Measurements from ENCODE around the gene SLC6A4.

DNA sequence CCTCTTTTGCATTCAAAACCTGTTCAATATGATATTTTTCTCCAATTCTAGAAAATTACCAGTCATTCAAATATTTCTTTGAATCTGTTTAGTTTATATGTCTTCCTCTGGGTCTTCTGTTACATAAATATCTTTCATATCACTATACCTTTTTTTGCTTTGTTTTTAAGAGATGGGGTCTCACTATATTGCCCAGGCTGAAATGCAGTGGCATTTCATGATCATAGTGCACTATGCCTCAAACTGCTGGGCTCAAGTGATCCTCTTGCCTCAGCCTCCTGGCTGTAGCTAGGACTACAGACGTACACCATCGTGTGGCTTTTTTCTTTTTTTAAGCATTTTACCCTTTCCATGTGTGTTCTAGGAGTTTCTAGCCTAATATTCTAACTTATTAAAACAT lies 80.1 kb downstream of the SLC6A4 start:
- TF ChIP-seq POLR2AphosphoS5 (IDR thresholded peaks at IDR 0.05): no peak
- TF ChIP-seq, protein P1, sequence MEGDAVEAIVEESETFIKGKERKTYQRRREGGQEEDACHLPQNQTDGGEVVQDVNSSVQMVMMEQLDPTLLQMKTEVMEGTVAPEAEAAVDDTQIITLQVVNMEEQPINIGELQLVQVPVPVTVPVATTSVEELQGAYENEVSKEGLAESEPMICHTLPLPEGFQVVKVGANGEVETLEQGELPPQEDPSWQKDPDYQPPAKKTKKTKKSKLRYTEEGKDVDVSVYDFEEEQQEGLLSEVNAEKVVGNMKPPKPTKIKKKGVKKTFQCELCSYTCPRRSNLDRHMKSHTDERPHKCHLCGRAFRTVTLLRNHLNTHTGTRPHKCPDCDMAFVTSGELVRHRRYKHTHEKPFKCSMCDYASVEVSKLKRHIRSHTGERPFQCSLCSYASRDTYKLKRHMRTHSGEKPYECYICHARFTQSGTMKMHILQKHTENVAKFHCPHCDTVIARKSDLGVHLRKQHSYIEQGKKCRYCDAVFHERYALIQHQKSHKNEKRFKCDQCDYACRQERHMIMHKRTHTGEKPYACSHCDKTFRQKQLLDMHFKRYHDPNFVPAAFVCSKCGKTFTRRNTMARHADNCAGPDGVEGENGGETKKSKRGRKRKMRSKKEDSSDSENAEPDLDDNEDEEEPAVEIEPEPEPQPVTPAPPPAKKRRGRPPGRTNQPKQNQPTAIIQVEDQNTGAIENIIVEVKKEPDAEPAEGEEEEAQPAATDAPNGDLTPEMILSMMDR (IDR thresholded peaks at IDR 0.05): no peak
